8988T (cell line): ENCODE data around the gene TOMM20.
A peak's percentile ranks its signal among the peaks of the same experiment; 100 is the strongest.
"Not testable (repeated sequence)": the region's sequence is repeated elsewhere in the genome, so short reads cannot be mapped to it uniquely, and the experiment has no call there.

Source experiments
- DNase-seq: peaks from one replicate; pipeline ENCODE4 v3.0.0; 2011

Gene TOMM20

GRCh38 chr1:235077571-235078479 is 50.8 kb downstream of the TOMM20 start:
- DNase-seq: no peak

GRCh38 chr1:235077163-235077540 is 51.5 kb downstream of the TOMM20 start:
- no peak for DNase-seq

- no peak for DNase-seq
Measured at GRCh38 chr1:235076504-235077162, 52.0 kb downstream of the TOMM20 start.

- DNase-seq: no peak
Measured at GRCh38 chr1:235075777-235076308, 52.8 kb downstream of the TOMM20 start.

- DNase-seq: no peak
Measured at GRCh38 chr1:235075048-235075776, 53.4 kb downstream of the TOMM20 start.

GRCh38 chr1:235074523-235075047 is 54.1 kb downstream of the TOMM20 start:
- no peak for DNase-seq

GRCh38 chr1:235073968-235074522 is 54.6 kb downstream of the TOMM20 start:
- no peak for DNase-seq

- no peak for DNase-seq
Measured at GRCh38 chr1:235073331-235073967, 55.2 kb downstream of the TOMM20 start.

GRCh38 chr1:235072577-235072976 is 56.1 kb downstream of the TOMM20 start:
- not testable (repeated sequence) for DNase-seq

- DNase-seq: no peak
Measured at GRCh38 chr1:235072096-235072495, 56.5 kb downstream of the TOMM20 start.

- DNase-seq: no peak
Measured at GRCh38 chr1:235070819-235071218, 57.8 kb downstream of the TOMM20 start.

GRCh38 chr1:235069577-235070563 is 58.8 kb downstream of the TOMM20 start:
- peak; percentile 33 for DNase-seq

GRCh38 chr1:235069176-235069575 is 59.5 kb downstream of the TOMM20 start:
- no peak for DNase-seq

GRCh38 chr1:235068158-235069121 is 60.2 kb downstream of the TOMM20 start:
- DNase-seq: no peak

- peak; percentile 40 for DNase-seq
Measured at GRCh38 chr1:235067396-235068157, 61.1 kb downstream of the TOMM20 start.

- no peak for DNase-seq
Measured at GRCh38 chr1:235063068-235063765, 65.4 kb downstream of the TOMM20 start.

- no peak for DNase-seq
Measured at GRCh38 chr1:235060607-235061470, 67.8 kb downstream of the TOMM20 start.
